Stimulated activated naive CD8-positive, alpha-beta T cell treated with anti-CD3 and anti-CD28 coated beads, Interleukin-15, amount 100 ng/mL, for 72 hours (primary cell): Measurements from ENCODE around the gene NCAM1.

Source experiments
- ATAC-seq: fragments of 150-1000 bp; cut with Tn5 transposase; 2 replicates; pipeline ENCODE4 v1.10.0; 2021; ENCODE audit warnings: mild to moderate bottlenecking, moderate library complexity
- DNase-seq, 2 donors: peaks; one replicate each; pipeline ENCODE4 v3.0.0; 2021 to 2022
- H3K27ac Mint-ChIP-seq, 2 donors: one replicate each; pipeline ENCODE4 v1.8.0; 2022; ENCODE audit warnings: mild to moderate bottlenecking in 2 of 2, mixed read lengths in 2 of 2, moderate library complexity in 2 of 2
- H3K27me3 Mint-ChIP-seq: one replicate; pipeline ENCODE4 v1.8.0; 2022; ENCODE audit warnings: mixed read lengths
- H3K4me1 Mint-ChIP-seq: one replicate; pipeline ENCODE4 v1.8.0; 2022; ENCODE audit warnings: mild to moderate bottlenecking, mixed read lengths
- H3K4me3 Mint-ChIP-seq, 2 donors: one replicate each; pipeline ENCODE4 v1.8.0; 2022; ENCODE audit warnings: mild to moderate bottlenecking in 2 of 2, mixed read lengths in 2 of 2, moderate library complexity in 1 of 2
- H3K9me3 Mint-ChIP-seq, 2 donors: one replicate each; pipeline ENCODE4 v1.8.0; 2022; ENCODE audit warnings: mixed read lengths in 2 of 2

NCAM1 gene

GRCh38 chr11:113148076-113148475 is 186.9 kb downstream of the NCAM1 start:
- no peak overlapping the region for H3K27ac Mint-ChIP-seq
- ATAC-seq: no peak

GRCh38 chr11:113148652-113149051 is 187.4 kb downstream of the NCAM1 start:
- H3K27ac Mint-ChIP-seq: no peak overlapping the region
- ATAC-seq: no peak
- H3K27me3 Mint-ChIP-seq: peaks cover 9% of the 10 kb centered on the region
- DNase-seq: no peak
- no peaks in the 10 kb centered on the region for H3K4me1 Mint-ChIP-seq
- no peaks in the 10 kb centered on the region for H3K9me3 Mint-ChIP-seq
- H3K4me3 Mint-ChIP-seq: no peak overlapping the region

More at GRCh38 chr11:113148076-113148475, 186.9 kb downstream of the NCAM1 start:
- H3K27me3 Mint-ChIP-seq: peaks cover 9% of the 10 kb centered on the region
- H3K9me3 Mint-ChIP-seq: no peaks in the 10 kb centered on the region
- no peak for DNase-seq
- no peak overlapping the region for H3K4me3 Mint-ChIP-seq
- H3K4me1 Mint-ChIP-seq: no peaks in the 10 kb centered on the region

GRCh38 chr11:113151521-113151920 is 190.3 kb downstream of the NCAM1 start:
- no peaks in the 10 kb centered on the region for H3K9me3 Mint-ChIP-seq
- DNase-seq (no peak), ATAC-seq (no peak)
- H3K4me3 Mint-ChIP-seq: no peak overlapping the region
- H3K27ac Mint-ChIP-seq: no peak overlapping the region
- H3K27me3 Mint-ChIP-seq: peaks cover 9% of the 10 kb centered on the region
- H3K4me1 Mint-ChIP-seq: no peaks in the 10 kb centered on the region

- Mint-ChIP-seq H3K27ac (no peak overlapping the region), H3K27me3 (peaks cover 9% of the 10 kb centered on the region), H3K4me1 (no peaks in the 10 kb centered on the region), H3K9me3 (no peaks in the 10 kb centered on the region), H3K4me3 (no peak overlapping the region)
- ATAC-seq (no peak), DNase-seq (no peak)
Measured at GRCh38 chr11:113152500-113152899, 191.3 kb downstream of the NCAM1 start.

GRCh38 chr11:113153847-113154246 is 192.6 kb downstream of the NCAM1 start:
- Mint-ChIP-seq H3K4me3 (no peak overlapping the region), H3K27me3 (peaks cover 9% of the 10 kb centered on the region), H3K9me3 (no peaks in the 10 kb centered on the region), H3K4me1 (no peaks in the 10 kb centered on the region), H3K27ac (no peak overlapping the region)
- DNase-seq (no peak), ATAC-seq (no peak)

GRCh38 chr11:113159988-113160807 is 199.0 kb downstream of the NCAM1 start:
- DNase-seq: no peak
- H3K4me1 Mint-ChIP-seq: no peaks in the 10 kb centered on the region

GRCh38 chr11:113160808-113161124 is 199.5 kb downstream of the NCAM1 start:
- Mint-ChIP-seq H3K9me3 (no peaks in the 10 kb centered on the region), H3K27me3 (peaks cover 13% of the 10 kb centered on the region), H3K4me3 (no peak overlapping the region), H3K27ac (no peak overlapping the region), H3K4me1 (no peaks in the 10 kb centered on the region)
- ATAC-seq (no peak), DNase-seq (no peak)

More at GRCh38 chr11:113159988-113160807, 199.0 kb downstream of the NCAM1 start:
- Mint-ChIP-seq H3K9me3 (no peaks in the 10 kb centered on the region), H3K4me3 (no peak overlapping the region), H3K27ac (no peak overlapping the region), H3K27me3 (peaks cover 13% of the 10 kb centered on the region)
- ATAC-seq: no peak

- DNase-seq: no peak
- Mint-ChIP-seq H3K4me3 (no peak overlapping the region), H3K4me1 (no peaks in the 10 kb centered on the region), H3K27me3 (peaks cover 13% of the 10 kb centered on the region), H3K27ac (no peak overlapping the region), H3K9me3 (no peaks in the 10 kb centered on the region)
- ATAC-seq: no peak
Measured at GRCh38 chr11:113161711-113162591, 200.7 kb downstream of the NCAM1 start.

GRCh38 chr11:113162592-113162962 is 201.4 kb downstream of the NCAM1 start:
- Mint-ChIP-seq H3K27ac (peak overlapping the region in 1 of 2 donors; percentile 76), H3K4me1 (no peaks in the 10 kb centered on the region), H3K4me3 (no peak overlapping the region), H3K9me3 (no peaks in the 10 kb centered on the region), H3K27me3 (peaks cover 13% of the 10 kb centered on the region)
- ATAC-seq (no peak), DNase-seq (no peak)

GRCh38 chr11:113163291-113164030 is 202.2 kb downstream of the NCAM1 start:
- Mint-ChIP-seq H3K4me3 (no peak overlapping the region), H3K9me3 (no peaks in the 10 kb centered on the region), H3K27ac (peak overlapping the region in 1 of 2 donors; percentile 74), H3K4me1 (no peaks in the 10 kb centered on the region), H3K27me3 (peaks cover 13% of the 10 kb centered on the region)
- DNase-seq: no peak
- no peak for ATAC-seq

- no peaks in the 10 kb centered on the region for H3K4me1 Mint-ChIP-seq
- no peak for ATAC-seq
- H3K27ac Mint-ChIP-seq: no peak overlapping the region
- DNase-seq: no peak
- peaks cover 13% of the 10 kb centered on the region for H3K27me3 Mint-ChIP-seq
- no peak overlapping the region for H3K4me3 Mint-ChIP-seq
- H3K9me3 Mint-ChIP-seq: no peaks in the 10 kb centered on the region
Measured at GRCh38 chr11:113166280-113166679, 205.1 kb downstream of the NCAM1 start.

GRCh38 chr11:113167599-113167998 is 206.4 kb downstream of the NCAM1 start:
- Mint-ChIP-seq H3K9me3 (no peaks in the 10 kb centered on the region), H3K27ac (no peak overlapping the region), H3K27me3 (peaks cover 13% of the 10 kb centered on the region), H3K4me3 (no peak overlapping the region), H3K4me1 (no peaks in the 10 kb centered on the region)
- DNase-seq (no peak), ATAC-seq (no peak)

- ATAC-seq (no peak), DNase-seq (no peak)
- Mint-ChIP-seq H3K4me1 (no peaks in the 10 kb centered on the region), H3K27ac (no peak overlapping the region), H3K27me3 (peaks cover 9% of the 10 kb centered on the region), H3K4me3 (no peak overlapping the region), H3K9me3 (no peaks in the 10 kb centered on the region)
Measured at GRCh38 chr11:113168354-113169342, 207.4 kb downstream of the NCAM1 start.

GRCh38 chr11:113172382-113172951 is 211.2 kb downstream of the NCAM1 start:
- H3K9me3 Mint-ChIP-seq: no peaks in the 10 kb centered on the region
- no peaks in the 10 kb centered on the region for H3K4me1 Mint-ChIP-seq
- ATAC-seq: no peak
- no peak overlapping the region for H3K4me3 Mint-ChIP-seq
- no peak for DNase-seq
- H3K27ac Mint-ChIP-seq: no peak overlapping the region
- H3K27me3 Mint-ChIP-seq: peaks cover 17% of the 10 kb centered on the region
